SJSA1 (cell line): ENCODE results near the gene CEACAM16. TPM values are rescaled to one million over a fixed set of nuclear protein-coding genes. Genes with fewer than 3 reads are reported as not detected.

ENCODE experiments used
- DNase-seq, 2 experiments: peaks; one replicate each; pipeline ENCODE4 v3.0.0-alpha.2; 2015 to 2020; ENCODE audit warnings: low spot score in 2 of 2, low read depth in 1 of 2
- H3K27ac ChIP-seq: fragments of 250-450 bp; sonication (Bioruptor Pico); 2 replicates; pipeline ENCODE4 v1.5.1; 2020; ENCODE audit warnings: mild to moderate bottlenecking, moderate library complexity
- H3K27me3 ChIP-seq: fragments of 250-450 bp; sonication (Bioruptor Pico); replicated peaks from 2 replicates; pipeline ENCODE4 v1.5.1; 2020; ENCODE audit warnings: mild to moderate bottlenecking, moderate library complexity
- H3K36me3 ChIP-seq: fragments of 250-450 bp; sonication (Bioruptor Pico); 2 replicates; pipeline ENCODE4 v1.5.1; 2020; ENCODE audit warnings: mild to moderate bottlenecking
- H3K4me1 ChIP-seq: fragments of 250-450 bp; sonication (Bioruptor Pico); replicated peaks from 2 replicates; pipeline ENCODE4 v1.6.1; 2021; ENCODE audit warnings: mild to moderate bottlenecking
- H3K4me3 ChIP-seq: fragments of 250-450 bp; sonication (Bioruptor Pico); 2 replicates; pipeline ENCODE4 v1.5.1; 2020; ENCODE audit warnings: mild to moderate bottlenecking
- H3K9me3 ChIP-seq: fragments of 250-450 bp; sonication (Bioruptor Pico); replicated peaks from 2 replicates; pipeline ENCODE4 v1.5.1; 2020; ENCODE audit warnings: mild to moderate bottlenecking
- total RNA-seq: library from RNA; depleted of rRNA; stranded (reverse); fragments of >200 nt; shearing (Covaris generic); gene quantifications from 2 replicates; pipeline ENCODE4 v1.2.3, GENCODE V29; 2014

CEACAM16 gene
- total RNA-seq, 1 experiment from 2014 or later, result not detected

GRCh38 chr19:44744871-44745332 lies 46.0 kb downstream of the CEACAM16 start:
- Histone ChIP-seq H3K27ac (peak overlapping the region; percentile 68), H3K36me3 (peaks cover 4% of the 10 kb centered on the region; the same call in 1 of the 2 replicates), H3K4me1 (peaks cover 68% of the 10 kb centered on the region), H3K4me3 (no peak overlapping the region), H3K27me3 (no peaks in the 10 kb centered on the region), H3K9me3 (no peaks in the 10 kb centered on the region)
- DNase-seq, result no peak

- peaks cover 68% of the 10 kb centered on the region for H3K4me1 ChIP-seq
- peaks cover 8% of the 10 kb centered on the region; the same call in 1 of the 2 replicates for H3K36me3 ChIP-seq
- no peaks in the 10 kb centered on the region for H3K27me3 ChIP-seq
- peak; percentile 73 to 87 for DNase-seq
- H3K4me3 ChIP-seq, result no peak overlapping the region
- peak overlapping the region; percentile 68 for H3K27ac ChIP-seq
- H3K9me3 ChIP-seq, result no peaks in the 10 kb centered on the region
Measured at GRCh38 chr19:44745341-44745831, 46.4 kb downstream of the CEACAM16 start.

- no peaks in the 10 kb centered on the region for H3K9me3 ChIP-seq
- no peak overlapping the region for H3K27ac ChIP-seq
- H3K4me1 ChIP-seq, result peaks cover 63% of the 10 kb centered on the region
- H3K36me3 ChIP-seq, result peaks cover 13% of the 10 kb centered on the region
- DNase-seq, result no peak
- no peaks in the 10 kb centered on the region for H3K27me3 ChIP-seq
- H3K4me3 ChIP-seq, result no peak overlapping the region
Measured at GRCh38 chr19:44745887-44746600, 47.1 kb downstream of the CEACAM16 start.

GRCh38 chr19:44746616-44746945 lies 47.6 kb downstream of the CEACAM16 start:
- Histone ChIP-seq H3K4me1 (peaks cover 58% of the 10 kb centered on the region), H3K27ac (0 out of 2 replicates have a peak overlapping the region, but pooled peaks have one; percentile 40), H3K4me3 (no peak overlapping the region), H3K27me3 (no peaks in the 10 kb centered on the region), H3K36me3 (peaks cover 19% of the 10 kb centered on the region), H3K9me3 (no peaks in the 10 kb centered on the region)
- DNase-seq, result no peak

DNA sequence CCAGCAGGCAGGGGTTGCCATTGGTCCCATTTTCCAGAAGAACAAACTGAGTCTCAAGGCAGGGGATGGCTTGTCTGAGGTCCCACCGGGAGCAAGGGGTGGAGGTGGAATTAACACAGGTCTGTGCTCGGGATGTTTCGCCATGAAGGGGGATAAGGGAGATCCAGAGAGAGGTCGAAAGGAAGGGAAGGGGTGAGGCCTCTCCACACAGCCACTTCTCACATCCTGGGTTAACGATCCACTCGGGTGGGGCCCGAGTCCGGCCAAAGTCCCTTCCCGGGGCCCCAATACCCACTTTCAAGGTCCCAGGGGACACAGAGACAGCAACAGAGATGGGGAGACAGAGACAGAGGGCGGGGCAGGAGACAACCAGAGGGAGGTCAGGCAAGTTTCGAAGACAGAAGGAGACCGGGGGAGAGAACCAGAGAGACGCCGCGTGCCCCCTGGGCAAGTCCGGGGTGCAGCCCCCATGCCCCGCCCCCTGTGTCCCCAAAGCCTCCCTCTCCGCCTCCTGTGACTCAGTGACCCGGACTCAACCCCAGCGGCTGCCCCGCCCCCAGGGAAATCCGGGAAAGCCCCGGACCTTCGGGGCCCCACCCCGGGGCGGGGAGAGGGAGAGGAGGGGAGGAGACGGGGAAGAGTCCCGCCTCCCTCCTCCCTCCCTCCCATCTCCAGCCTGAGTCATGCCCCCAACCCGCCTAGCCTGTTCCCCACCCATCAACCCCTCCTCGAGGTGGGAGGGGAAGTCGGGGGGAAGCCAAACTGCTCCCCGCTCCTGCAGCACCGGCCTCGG lies 48.2 kb downstream of the CEACAM16 start:
- H3K27me3 ChIP-seq, result no peaks in the 10 kb centered on the region
- H3K4me1 ChIP-seq, result peaks cover 54% of the 10 kb centered on the region
- H3K9me3 ChIP-seq, result no peaks in the 10 kb centered on the region
- peak; percentile 96 to 97 for DNase-seq
- H3K36me3 ChIP-seq, result peaks cover 24% of the 10 kb centered on the region
- H3K27ac ChIP-seq, result peak overlapping the region; percentile 65
- H3K4me3 ChIP-seq, result peak overlapping the region; percentile 74

DNA sequence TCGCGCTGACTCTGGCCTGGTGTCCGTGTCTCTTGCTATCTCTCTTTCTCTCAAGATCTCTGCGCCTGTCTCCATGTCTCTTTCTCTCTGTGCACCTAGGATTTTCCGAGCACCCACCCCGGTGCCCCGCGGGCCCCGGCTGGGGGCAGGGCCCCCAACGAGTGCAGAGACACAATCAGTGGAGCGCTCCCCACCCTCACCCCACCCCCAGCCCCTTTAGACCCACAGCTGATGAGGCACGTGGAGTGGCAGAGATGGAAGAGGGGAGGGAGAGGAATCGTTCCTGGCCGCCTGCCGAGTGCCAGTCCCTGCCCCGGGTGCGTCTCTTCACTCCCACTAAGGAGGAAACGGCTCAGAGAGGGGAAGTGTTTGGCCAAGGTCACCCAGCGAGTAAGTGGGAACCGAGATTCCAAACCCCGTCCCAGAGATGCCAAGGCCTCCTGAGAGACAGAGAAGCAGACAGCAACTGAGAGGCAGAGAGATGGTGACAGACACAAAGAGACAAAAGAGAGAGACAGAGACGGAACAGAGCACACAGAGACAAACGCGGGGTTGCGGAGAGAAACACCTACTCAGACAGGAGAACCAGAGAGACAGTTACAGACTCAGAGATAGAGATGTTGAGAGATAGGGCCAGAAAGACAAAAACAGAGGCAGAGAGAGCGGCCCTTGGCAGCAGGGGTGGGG lies 48.9 kb downstream of the CEACAM16 start:
- peaks cover 32% of the 10 kb centered on the region for H3K36me3 ChIP-seq
- peak overlapping the region; percentile 74 for H3K4me3 ChIP-seq
- DNase-seq, result peak; percentile 79 to 80
- H3K27ac ChIP-seq, result peak overlapping the region; percentile 65
- H3K9me3 ChIP-seq, result no peaks in the 10 kb centered on the region
- H3K27me3 ChIP-seq, result no peaks in the 10 kb centered on the region
- peaks cover 52% of the 10 kb centered on the region for H3K4me1 ChIP-seq

GRCh38 chr19:44748426-44749254 lies 49.7 kb downstream of the CEACAM16 start, which contains the start of gene BCL3:
Gene BCL3 (plus strand): TSS chr19:44748708. CDS start chr19:44748791, 83 bp downstream.
- peak; percentile 42 to 76 for DNase-seq
- no peaks in the 10 kb centered on the region for H3K27me3 ChIP-seq
- peak within 1 kb of the TSS; percentile 72 for H3K27ac ChIP-seq
- H3K36me3 ChIP-seq, result peaks cover 35% of the 10 kb centered on the region
- peak within 1 kb of the TSS; percentile 74 for H3K4me3 ChIP-seq
- H3K9me3 ChIP-seq, result no peaks in the 10 kb centered on the region
- peaks cover 55% of the 10 kb centered on the region for H3K4me1 ChIP-seq

GRCh38 chr19:44749292-44749691 lies 50.3 kb downstream of the CEACAM16 start:
- no peak for DNase-seq
- Histone ChIP-seq H3K4me1 (peaks cover 61% of the 10 kb centered on the region), H3K9me3 (no peaks in the 10 kb centered on the region), H3K27ac (no peak overlapping the region), H3K4me3 (peak overlapping the region; percentile 74), H3K27me3 (no peaks in the 10 kb centered on the region), H3K36me3 (peaks cover 35% of the 10 kb centered on the region)

DNA sequence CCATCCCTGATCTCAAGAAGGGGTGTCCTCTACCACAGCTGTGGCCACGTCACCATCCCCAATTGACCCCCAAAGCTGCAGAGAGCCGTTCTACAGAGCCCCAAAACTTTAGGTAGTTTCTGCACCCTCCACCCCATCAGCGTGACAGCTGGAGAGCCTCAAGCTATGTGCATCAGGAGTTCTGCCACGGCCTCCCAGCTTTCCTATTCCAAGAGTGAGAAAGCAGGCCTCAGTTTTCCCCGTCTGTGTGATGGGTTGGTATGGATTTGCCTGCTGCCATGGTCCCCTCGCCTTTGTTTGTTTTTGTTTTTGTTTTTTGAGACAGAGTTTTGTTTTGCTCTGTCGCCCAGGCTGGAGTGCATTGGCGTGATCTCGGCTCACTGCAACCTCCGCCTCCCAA lies 51.0 kb downstream of the CEACAM16 start:
- Histone ChIP-seq H3K4me1 (peaks cover 62% of the 10 kb centered on the region), H3K27me3 (no peaks in the 10 kb centered on the region), H3K4me3 (peak overlapping the region; percentile 74), H3K9me3 (no peaks in the 10 kb centered on the region), H3K36me3 (peaks cover 39% of the 10 kb centered on the region), H3K27ac (no peak overlapping the region)
- DNase-seq, result no peak

GRCh38 chr19:44752123-44752815 lies 53.3 kb downstream of the CEACAM16 start:
- Histone ChIP-seq H3K27me3 (no peaks in the 10 kb centered on the region), H3K27ac (no peak overlapping the region), H3K4me1 (peaks cover 54% of the 10 kb centered on the region), H3K9me3 (no peaks in the 10 kb centered on the region; the same call in 1 of the 2 replicates), H3K4me3 (no peak overlapping the region), H3K36me3 (peaks cover 59% of the 10 kb centered on the region)
- DNase-seq, result no peak

DNA sequence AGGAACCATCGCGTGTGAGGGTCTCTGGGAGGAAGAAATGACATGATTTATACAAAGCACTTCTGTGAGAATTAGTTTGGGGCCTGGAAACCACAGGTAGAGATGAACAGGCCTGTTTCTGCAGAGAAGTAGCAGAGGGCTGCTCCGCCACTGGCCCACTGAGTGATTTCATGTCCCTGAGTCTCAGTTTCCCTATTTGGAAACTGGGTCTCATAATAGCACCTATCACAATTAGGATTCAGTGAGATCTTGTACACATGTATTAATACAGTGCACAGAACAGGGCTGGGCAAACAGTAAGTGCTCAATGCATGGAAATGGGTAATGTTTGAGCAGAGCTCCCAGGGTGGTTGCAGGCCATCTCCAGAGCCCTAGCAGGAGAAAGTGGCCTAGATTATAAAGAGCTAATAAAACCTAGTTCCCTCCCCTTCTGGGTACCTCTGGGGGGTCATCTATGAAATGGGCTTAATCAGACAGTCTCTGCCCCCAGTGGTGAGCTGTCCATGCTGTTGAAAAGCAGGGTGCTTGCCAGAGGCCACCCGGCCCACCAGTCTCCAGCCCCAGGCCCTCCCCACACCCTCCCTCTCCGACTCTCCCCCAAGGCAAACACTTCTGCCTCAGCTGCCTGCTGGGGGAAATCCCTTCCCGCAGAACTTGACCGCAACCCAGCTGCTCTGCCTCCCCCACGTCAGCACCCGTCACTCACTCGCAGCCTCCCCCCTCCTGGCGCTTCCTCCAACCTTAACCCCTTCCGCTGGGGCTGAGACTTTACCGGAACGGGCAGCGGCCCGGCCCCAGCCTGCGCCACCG lies 54.1 kb downstream of the CEACAM16 start:
- peak overlapping the region; percentile 11; the same call in 1 of the 2 replicates for H3K4me3 ChIP-seq
- H3K27me3 ChIP-seq, result no peaks in the 10 kb centered on the region
- H3K36me3 ChIP-seq, result peaks cover 65% of the 10 kb centered on the region
- H3K27ac ChIP-seq, result peak overlapping the region; percentile 74
- peaks cover 48% of the 10 kb centered on the region for H3K4me1 ChIP-seq
- DNase-seq, result peak; percentile 95 to 98
- H3K9me3 ChIP-seq, result no peaks in the 10 kb centered on the region; the same call in 1 of the 2 replicates

DNA sequence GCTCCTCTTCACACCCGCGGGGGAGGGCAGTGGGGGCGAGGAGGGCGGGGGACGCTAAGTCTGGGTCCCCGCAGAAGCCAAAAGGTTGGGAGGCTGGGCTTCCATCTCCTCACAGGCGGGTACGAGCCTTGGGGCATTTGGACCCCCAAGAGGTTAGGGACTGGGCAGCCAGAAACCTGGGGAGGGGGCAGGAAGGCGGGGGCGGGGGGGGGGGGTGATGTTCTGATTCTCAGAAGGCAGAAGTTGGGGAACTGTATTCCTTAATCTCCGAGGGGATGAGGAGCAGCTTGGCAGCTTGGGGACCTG lies 54.6 kb downstream of the CEACAM16 start:
- Histone ChIP-seq H3K4me3 (peak overlapping the region; percentile 25), H3K4me1 (peaks cover 53% of the 10 kb centered on the region)

More for the DNA sequence above, 54.6 kb downstream of the CEACAM16 start:
- Histone ChIP-seq H3K9me3 (no peaks in the 10 kb centered on the region; the same call in 1 of the 2 replicates), H3K36me3 (peaks cover 71% of the 10 kb centered on the region), H3K27me3 (no peaks in the 10 kb centered on the region), H3K27ac (peak overlapping the region; percentile 74)
- DNase-seq, result no peak
